ENCODE measurements around the gene SLC30A2.

GRCh38 chr1:26005434-26006105 lies 40.3 kb downstream of the SLC30A2 start:
- TF ChIP-seq REST (IDR thresholded peaks at IDR 0.05; ENCODE audit: insufficient read depth in 1 of 2, low read depth in 2 of 2, low read length in 1 of 2): no peak
- no peak for TF ChIP-seq TCF7L2 (IDR thresholded peaks at IDR 0.05; ENCODE audit: low read depth, low read length)
- TF ChIP-seq CTCF (IDR thresholded peaks at IDR 0.05): no peak
- no peak for TF ChIP-seq SIN3A (IDR thresholded peaks at IDR 0.05; ENCODE audit: borderline replicate concordance, insufficient read depth, low read depth, low read length)
- no peak for TF ChIP-seq POLR2AphosphoS5 (IDR thresholded peaks at IDR 0.05; ENCODE audit: low read depth, low read length)
